Nephron progenitor cell (in vitro differentiated cells): ENCODE results near the gene SPDYE6.

Experiments
- DNase-seq: peaks from one replicate; pipeline ENCODE4 v3.0.0; 2021
- H3K27ac Mint-ChIP-seq: 2 replicates; pipeline ENCODE4 v1.8.0; 2021; ENCODE audit warnings: mild to moderate bottlenecking, moderate library complexity, mixed read lengths
- H3K27me3 Mint-ChIP-seq: 2 replicates; pipeline ENCODE4 v1.8.0; 2021; ENCODE audit warnings: mild to moderate bottlenecking, low read depth, mixed read lengths; ENCODE audit not compliant: poor library complexity
- H3K36me3 Mint-ChIP-seq: 2 replicates; pipeline ENCODE4 v1.8.0; 2021; ENCODE audit warnings: low read depth, mixed read lengths
- H3K4me1 Mint-ChIP-seq: 2 replicates; pipeline ENCODE4 v1.8.0; 2021; ENCODE audit warnings: mixed read lengths
- H3K4me3 Mint-ChIP-seq: 2 replicates; pipeline ENCODE4 v1.8.0; 2021; ENCODE audit warnings: mild to moderate bottlenecking, moderate library complexity, mixed read lengths
- H3K9me3 Mint-ChIP-seq: 2 replicates; pipeline ENCODE4 v1.8.0; 2021; ENCODE audit warnings: mild to moderate bottlenecking, moderate library complexity, mixed read lengths
- CTCF ChIP-seq: fragments of 200-600 bp; sonication (generic); IDR thresholded peaks from 2 replicates; pipeline ENCODE4 v1.5.0; 2021; ENCODE audit warnings: antibody characterized with exemption

The SPDYE6 gene

GRCh38 chr7:102296179-102296438 is 60.1 kb downstream of the SPDYE6 start:
- TF ChIP-seq CTCF, result no peak
- Mint-ChIP-seq H3K27me3 (peaks cover 23% of the 10 kb centered on the region), H3K36me3 (no peaks in the 10 kb centered on the region), H3K4me1 (peaks cover 39% of the 10 kb centered on the region), H3K9me3 (no peaks in the 10 kb centered on the region), H3K27ac (no peak overlapping the region), H3K4me3 (no peak overlapping the region)
- no peak for DNase-seq
